Colonic mucosa (tissue), 4 donors: ENCODE results near the gene SH2D7. TPM values are rescaled to one million over a fixed set of nuclear protein-coding genes. Genes with fewer than 3 reads are reported as not detected.

Source experiments
- DNase-seq: peaks from one replicate; pipeline ENCODE4 v3.0.0-alpha.2; 2020
- H3K27ac ChIP-seq: fragments of 200-600 bp; one replicate; pipeline ENCODE4 v1.8.0; 2021
- H3K27me3 ChIP-seq: fragments of 200-600 bp; one replicate; pipeline ENCODE4 v1.8.0; 2021
- H3K36me3 ChIP-seq: fragments of 200-600 bp; one replicate; pipeline ENCODE4 v1.8.0; 2021
- H3K4me1 ChIP-seq: fragments of 200-600 bp; one replicate; pipeline ENCODE4 v1.8.0; 2021; ENCODE audit warnings: mild to moderate bottlenecking
- H3K4me3 ChIP-seq: fragments of 200-600 bp; one replicate; pipeline ENCODE4 v1.8.0; 2021
- H3K9ac ChIP-seq, 2 donors: one replicate each; pipeline ENCODE4 v1.7.0; 2013; ENCODE audit warnings: control low read depth in 2 of 2, low read depth in 2 of 2, low read length in 2 of 2
- H3K9me3 ChIP-seq: fragments of 200-600 bp; one replicate; pipeline ENCODE4 v1.8.0; 2021
- intact Hi-C: fragments of 100-400 bp; cut with DNase I; formaldehyde crosslinking; loops from one replicate; pipeline ENCODE4 v1.14.1; 2022
- total RNA-seq, 2 donors: library from RNA; stranded (reverse); fragmentation: NEBNext Ultra II Directional in 1 of 2; extraction: Animal tissue kit (Norgen Biotek cat#: 25700) in 1 of 2; gene quantifications; one replicate each; pipeline ENCODE4 v1.2.1, GENCODE V29; 2021
- TF ChIP-seq, protein P1 (sequence below): fragments of 200-600 bp; IDR thresholded peaks from one replicate; pipeline ENCODE4 v1.8.0; 2022; ENCODE audit warnings: antibody characterized with exemption, mild to moderate bottlenecking
- donor health status: healthy.
- donor health status: DM: no; HTN: no; CAD: no.
- donor health status: DM: no; HTN: no; CAD: no.

Gene SH2D7
- total RNA-seq, 2 donors from 2014 or later, result 0.58 to 1.6 TPM

DNA sequence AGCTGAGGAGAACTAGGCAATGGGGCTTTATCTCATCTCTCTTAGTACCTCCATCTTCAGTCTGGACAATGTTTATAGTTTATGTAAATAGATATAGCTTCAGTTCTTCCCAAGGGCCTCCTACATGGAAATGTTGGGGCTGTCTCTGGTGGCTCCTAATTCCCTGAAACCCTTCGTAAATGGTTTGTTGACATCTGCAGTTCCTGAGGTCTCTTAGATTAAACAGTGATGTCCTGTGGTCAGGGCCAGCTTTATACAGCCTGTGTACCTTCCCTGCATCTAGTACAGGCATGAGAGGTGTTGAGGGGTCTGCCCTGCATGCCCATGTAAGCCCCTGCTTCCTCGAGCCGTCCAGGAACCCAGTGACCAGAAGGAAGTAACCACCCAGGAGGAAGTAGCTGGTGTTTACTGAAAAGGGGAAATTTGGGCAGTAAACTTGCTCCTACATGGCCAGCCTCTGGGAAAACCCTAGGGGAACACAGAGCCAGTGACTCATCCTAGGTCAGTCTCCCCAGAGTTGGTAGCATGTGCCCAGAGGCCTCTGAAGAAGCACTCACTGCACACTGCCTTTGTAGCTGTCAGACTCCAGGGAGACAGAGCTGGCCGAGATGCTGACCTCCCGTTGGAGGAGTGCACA, 10.1 kb upstream of the SH2D7 start:
- H3K9ac ChIP-seq, result peak overlapping the region in 1 of 2 donors; percentile 51
- peak overlapping the region; percentile 64 for H3K27ac ChIP-seq
- no peak overlapping the region for H3K4me3 ChIP-seq
- H3K9me3 ChIP-seq, result no peaks in the 10 kb centered on the region
- intact Hi-C loops, result no loop called here
- peaks cover 13% of the 10 kb centered on the region for H3K4me1 ChIP-seq
- no peaks in the 10 kb centered on the region for H3K27me3 ChIP-seq
- no peaks in the 10 kb centered on the region for H3K36me3 ChIP-seq
- peak; percentile 57 for DNase-seq
- TF ChIP-seq, protein P1, sequence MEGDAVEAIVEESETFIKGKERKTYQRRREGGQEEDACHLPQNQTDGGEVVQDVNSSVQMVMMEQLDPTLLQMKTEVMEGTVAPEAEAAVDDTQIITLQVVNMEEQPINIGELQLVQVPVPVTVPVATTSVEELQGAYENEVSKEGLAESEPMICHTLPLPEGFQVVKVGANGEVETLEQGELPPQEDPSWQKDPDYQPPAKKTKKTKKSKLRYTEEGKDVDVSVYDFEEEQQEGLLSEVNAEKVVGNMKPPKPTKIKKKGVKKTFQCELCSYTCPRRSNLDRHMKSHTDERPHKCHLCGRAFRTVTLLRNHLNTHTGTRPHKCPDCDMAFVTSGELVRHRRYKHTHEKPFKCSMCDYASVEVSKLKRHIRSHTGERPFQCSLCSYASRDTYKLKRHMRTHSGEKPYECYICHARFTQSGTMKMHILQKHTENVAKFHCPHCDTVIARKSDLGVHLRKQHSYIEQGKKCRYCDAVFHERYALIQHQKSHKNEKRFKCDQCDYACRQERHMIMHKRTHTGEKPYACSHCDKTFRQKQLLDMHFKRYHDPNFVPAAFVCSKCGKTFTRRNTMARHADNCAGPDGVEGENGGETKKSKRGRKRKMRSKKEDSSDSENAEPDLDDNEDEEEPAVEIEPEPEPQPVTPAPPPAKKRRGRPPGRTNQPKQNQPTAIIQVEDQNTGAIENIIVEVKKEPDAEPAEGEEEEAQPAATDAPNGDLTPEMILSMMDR, result no peak

DNA sequence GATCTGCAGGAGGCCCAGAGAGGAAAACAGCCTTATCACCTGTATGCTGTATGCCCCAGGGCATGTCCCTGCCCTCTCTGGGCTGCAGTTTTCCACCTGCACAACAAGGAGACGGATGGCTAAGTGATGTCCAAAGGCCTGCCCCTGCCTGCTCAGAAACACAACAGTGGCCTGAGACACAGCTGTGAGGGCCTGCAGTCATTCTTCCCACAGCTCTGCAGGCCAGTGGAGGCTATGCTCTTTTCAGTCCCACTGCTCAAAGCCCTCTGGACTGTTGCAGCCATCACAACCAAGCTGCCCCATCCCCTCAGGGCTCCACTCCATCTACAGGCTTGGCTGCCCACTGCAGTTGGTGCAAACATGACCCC, 9.6 kb upstream of the SH2D7 start:
- no peaks in the 10 kb centered on the region for H3K27me3 ChIP-seq
- TF ChIP-seq, protein P1, result no peak
- peaks cover 13% of the 10 kb centered on the region for H3K4me1 ChIP-seq
- H3K4me3 ChIP-seq, result no peak overlapping the region
- no peak for DNase-seq
- H3K27ac ChIP-seq, result peak overlapping the region; percentile 64
- no peaks in the 10 kb centered on the region for H3K36me3 ChIP-seq
- H3K9ac ChIP-seq, result peak overlapping the region in 1 of 2 donors; percentile 51
- intact Hi-C loops, result no loop called here
- no peaks in the 10 kb centered on the region for H3K9me3 ChIP-seq

DNA sequence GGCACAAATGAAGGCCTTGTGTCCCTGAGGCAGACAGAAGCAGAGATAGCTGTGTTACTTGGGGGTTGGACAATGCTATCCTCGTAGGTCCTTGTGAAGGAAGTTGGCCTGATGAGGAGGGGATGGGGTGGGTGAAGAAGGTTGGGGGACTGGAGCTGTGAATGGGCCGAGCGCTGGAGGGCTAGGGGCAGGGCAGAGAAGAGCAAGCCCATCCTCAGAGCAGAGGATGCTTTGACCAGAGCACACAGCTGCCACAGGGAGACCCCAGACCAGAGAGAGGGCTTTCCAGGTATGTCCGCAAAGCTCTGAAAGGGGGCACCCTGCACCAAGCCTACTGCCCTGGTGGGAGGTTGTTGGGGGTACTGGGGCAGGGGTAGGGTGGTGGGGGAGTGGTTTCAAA, 9.2 kb upstream of the SH2D7 start:
- peak overlapping the region; percentile 36 to 51 for H3K9ac ChIP-seq
- no peak for DNase-seq
- H3K27ac ChIP-seq, result peak overlapping the region; percentile 64
- intact Hi-C loops, result no loop called here
- TF ChIP-seq, protein P1, result no peak
- H3K36me3 ChIP-seq, result no peaks in the 10 kb centered on the region
- no peak overlapping the region for H3K4me3 ChIP-seq
- no peaks in the 10 kb centered on the region for H3K27me3 ChIP-seq
- peaks cover 13% of the 10 kb centered on the region for H3K4me1 ChIP-seq
- H3K9me3 ChIP-seq, result no peaks in the 10 kb centered on the region

DNA sequence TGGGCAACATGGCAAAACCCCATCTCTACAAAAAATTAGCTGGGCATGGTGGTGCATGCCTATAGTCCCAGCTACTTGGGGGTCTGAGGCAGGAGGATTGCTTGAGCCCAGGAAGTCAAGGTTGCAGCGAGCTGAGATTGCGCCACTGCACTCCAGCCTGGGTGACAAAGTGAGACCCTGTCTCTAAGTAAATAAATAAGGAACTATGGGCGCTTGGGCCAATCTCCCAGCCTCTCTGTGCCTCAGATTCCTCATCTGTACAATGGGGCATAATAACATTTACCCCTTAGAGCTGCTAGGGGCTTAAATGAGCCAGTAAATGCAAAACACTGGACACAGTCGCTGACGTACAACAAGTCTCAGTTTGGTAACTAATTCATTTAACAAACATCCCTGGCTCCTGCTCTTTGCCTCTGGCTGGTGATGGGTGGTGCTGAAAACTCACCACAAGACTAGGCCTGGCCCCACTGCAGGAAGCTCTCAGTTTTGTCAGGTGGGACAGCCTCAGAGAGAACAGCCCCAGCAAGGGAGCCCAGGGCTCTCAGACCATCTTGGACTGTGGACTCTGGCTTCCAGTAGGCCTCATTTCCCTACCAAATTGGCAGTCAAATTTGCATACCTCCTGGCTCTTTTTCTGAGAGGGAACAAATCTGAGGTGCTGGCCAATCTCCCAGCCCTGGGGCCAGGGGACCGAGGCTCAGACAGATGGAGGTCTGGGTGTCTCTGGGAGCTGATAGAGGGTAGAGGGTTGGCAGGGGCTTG, 8.5 kb upstream of the SH2D7 start:
- no peaks in the 10 kb centered on the region for H3K36me3 ChIP-seq
- peak overlapping the region; percentile 79 for H3K27ac ChIP-seq

DNA sequence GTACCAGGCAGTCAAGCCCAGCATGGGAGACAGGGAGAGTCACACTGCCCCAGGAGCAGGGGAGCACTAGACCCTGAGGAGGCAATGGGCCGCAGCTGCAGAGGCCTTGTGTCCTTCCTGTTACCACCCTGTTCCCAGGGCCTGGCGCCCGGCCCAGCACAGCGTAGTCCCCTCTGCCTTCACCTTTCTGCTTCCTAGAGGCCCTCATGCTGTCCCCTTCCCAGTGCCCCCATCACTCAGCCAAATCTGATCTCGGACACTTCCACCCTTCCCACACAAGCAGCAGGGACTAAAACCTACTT, 8.0 kb upstream of the SH2D7 start:
- TF ChIP-seq, protein P1, result no peak
- Histone ChIP-seq H3K27ac (peak overlapping the region; percentile 79), H3K4me1 (peaks cover 25% of the 10 kb centered on the region), H3K27me3 (no peaks in the 10 kb centered on the region), H3K4me3 (no peak overlapping the region), H3K36me3 (no peaks in the 10 kb centered on the region), H3K9me3 (no peaks in the 10 kb centered on the region), H3K9ac (peak overlapping the region; percentile 47 to 64)
- intact Hi-C loops, result no loop called here
- DNase-seq, result peak; percentile 65

More for the DNA sequence above, 8.5 kb upstream of the SH2D7 start:
- Histone ChIP-seq H3K4me1 (peaks cover 20% of the 10 kb centered on the region), H3K4me3 (no peak overlapping the region), H3K27me3 (no peaks in the 10 kb centered on the region), H3K9ac (peak overlapping the region; percentile 47 to 64), H3K9me3 (no peaks in the 10 kb centered on the region)
- TF ChIP-seq, protein P1, result no peak
- intact Hi-C loops, result no loop called here
- peak; percentile 56 for DNase-seq
